Neutrophil (primary cell): ENCODE results near the gene ST13.
"Not testable (repeated sequence)": the region's sequence is repeated elsewhere in the genome, so short reads cannot be mapped to it uniquely, and the experiment has no call there.

Source experiments
- H3K27ac ChIP-seq: fragments of 200-600 bp; sonication (generic); 2 replicates; pipeline ENCODE4 v1.5.1; 2016; ENCODE audit warnings: mild to moderate bottlenecking, moderate library complexity
- H3K27me3 ChIP-seq: fragments of 200-600 bp; sonication (generic); 2 replicates; pipeline ENCODE4 v1.6.0; 2016; ENCODE audit warnings: mild to moderate bottlenecking
- H3K36me3 ChIP-seq: fragments of 200-600 bp; sonication (generic); 2 replicates; pipeline ENCODE4 v1.5.1; 2017
- H3K4me1 ChIP-seq, 2 experiments: fragments of 200-600 bp in 1 of 2; sonication (generic) in 1 of 2; 1 replicate in 1 of 2; 2 replicates in 1 of 2; pipeline versions ENCODE4 v1.5.1 to v1.6.1; 2013 to 2016; ENCODE audit warnings: low read depth in 1 of 2, low read length in 1 of 2, mild to moderate bottlenecking in 1 of 2, moderate library complexity in 1 of 2; ENCODE audit not compliant: control insufficient read depth in 1 of 2, insufficient read depth in 1 of 2
- H3K4me3 ChIP-seq, 2 experiments: fragments of 200-600 bp in 1 of 2; sonication (generic) in 1 of 2; 1 replicate in 1 of 2; 2 replicates in 1 of 2; pipeline ENCODE4 v1.5.1; 2013 to 2016; ENCODE audit warnings: low read depth in 1 of 2, low read length in 1 of 2, mild to moderate bottlenecking in 1 of 2, moderate library complexity in 1 of 2
- H3K9me3 ChIP-seq: fragments of 200-600 bp; sonication (generic); 2 replicates; pipeline ENCODE4 v1.5.1; 2016
- TF ChIP-seq, protein P1 (sequence below): fragments of 200-600 bp; sonication (generic); IDR thresholded peaks from 2 replicates; pipeline ENCODE4 v1.5.1; 2016; ENCODE audit warnings: antibody characterized with exemption

ST13 gene

DNA sequence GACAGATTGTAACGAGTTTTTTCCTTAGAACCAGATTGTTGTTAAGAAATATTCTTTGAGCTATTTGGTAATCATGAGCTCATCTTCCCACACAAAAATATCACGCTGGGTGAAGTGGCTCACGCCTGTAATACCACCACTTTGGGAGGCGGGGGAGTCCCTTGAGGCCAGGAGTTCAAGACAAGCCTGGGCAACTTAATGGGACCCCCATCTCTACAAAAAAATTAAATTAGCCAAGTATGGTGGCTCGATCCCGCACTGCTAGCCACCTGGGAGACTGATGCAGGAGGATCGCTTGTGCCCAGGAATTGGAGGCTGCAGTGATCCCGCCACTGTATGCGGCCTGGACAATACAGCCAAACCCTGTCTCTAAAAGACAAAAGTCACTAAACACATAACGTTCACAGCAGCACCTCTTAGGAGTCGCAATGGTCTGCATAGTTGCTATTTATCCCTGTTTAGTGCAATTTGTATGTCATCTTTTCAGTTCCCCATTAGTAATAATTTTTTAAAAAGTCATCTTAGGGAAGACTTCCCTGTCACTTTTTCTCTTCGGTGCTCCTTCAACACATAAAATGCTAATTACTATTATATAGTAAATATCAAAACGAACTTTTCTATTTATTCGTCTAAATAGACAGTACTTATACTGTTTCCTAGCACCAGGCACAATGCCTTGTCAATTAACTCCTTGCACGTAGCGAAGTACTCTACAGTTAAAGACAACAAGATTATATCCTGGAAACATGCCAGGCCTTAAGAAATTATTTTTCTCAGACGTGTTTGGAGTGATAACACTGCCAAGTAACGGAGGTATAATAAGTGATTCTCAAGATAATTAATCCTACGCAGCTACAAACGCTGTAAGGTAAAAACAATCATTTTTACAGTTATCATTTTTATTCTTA is 1.1 kb downstream of the ST13 start:
- H3K4me3 ChIP-seq: peak overlapping the region; percentile 94 to 97
- H3K27ac ChIP-seq: peak overlapping the region; percentile 98
- H3K36me3 ChIP-seq: no peaks in the 10 kb centered on the region
- H3K9me3 ChIP-seq: no peaks in the 10 kb centered on the region
- peaks cover 27 to 29% of the 10 kb centered on the region in 2 experiments for H3K4me1 ChIP-seq
- TF ChIP-seq, protein P1, sequence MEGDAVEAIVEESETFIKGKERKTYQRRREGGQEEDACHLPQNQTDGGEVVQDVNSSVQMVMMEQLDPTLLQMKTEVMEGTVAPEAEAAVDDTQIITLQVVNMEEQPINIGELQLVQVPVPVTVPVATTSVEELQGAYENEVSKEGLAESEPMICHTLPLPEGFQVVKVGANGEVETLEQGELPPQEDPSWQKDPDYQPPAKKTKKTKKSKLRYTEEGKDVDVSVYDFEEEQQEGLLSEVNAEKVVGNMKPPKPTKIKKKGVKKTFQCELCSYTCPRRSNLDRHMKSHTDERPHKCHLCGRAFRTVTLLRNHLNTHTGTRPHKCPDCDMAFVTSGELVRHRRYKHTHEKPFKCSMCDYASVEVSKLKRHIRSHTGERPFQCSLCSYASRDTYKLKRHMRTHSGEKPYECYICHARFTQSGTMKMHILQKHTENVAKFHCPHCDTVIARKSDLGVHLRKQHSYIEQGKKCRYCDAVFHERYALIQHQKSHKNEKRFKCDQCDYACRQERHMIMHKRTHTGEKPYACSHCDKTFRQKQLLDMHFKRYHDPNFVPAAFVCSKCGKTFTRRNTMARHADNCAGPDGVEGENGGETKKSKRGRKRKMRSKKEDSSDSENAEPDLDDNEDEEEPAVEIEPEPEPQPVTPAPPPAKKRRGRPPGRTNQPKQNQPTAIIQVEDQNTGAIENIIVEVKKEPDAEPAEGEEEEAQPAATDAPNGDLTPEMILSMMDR: no peak
- no peaks in the 10 kb centered on the region for H3K27me3 ChIP-seq

DNA sequence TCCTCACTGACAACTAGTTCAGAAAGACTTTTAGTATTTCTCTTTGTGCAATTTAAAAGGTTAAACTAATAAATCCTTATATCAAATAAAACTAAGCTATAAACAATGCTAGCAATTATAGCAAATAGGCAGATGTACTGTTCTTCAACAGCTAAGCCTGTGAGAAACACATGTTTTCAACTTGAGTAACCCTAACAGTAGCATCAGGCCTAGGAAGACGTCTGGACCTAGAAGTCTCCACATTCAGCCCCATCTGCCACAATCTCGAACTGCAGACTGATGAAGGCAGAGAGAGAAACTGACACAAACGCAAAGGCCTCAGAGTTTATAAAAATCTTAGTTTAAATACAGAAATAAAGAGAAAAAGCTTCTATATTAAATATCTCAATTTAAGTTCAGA is 2.5 kb downstream of the ST13 start:
- H3K9me3 ChIP-seq: no peaks in the 10 kb centered on the region
- H3K4me3 ChIP-seq: no peak overlapping the region
- H3K36me3 ChIP-seq: peaks cover 2% of the 10 kb centered on the region
- H3K4me1 ChIP-seq: peaks cover 27 to 29% of the 10 kb centered on the region in 2 experiments
- H3K27ac ChIP-seq: no peak overlapping the region
- TF ChIP-seq, protein P1: no peak
- no peaks in the 10 kb centered on the region for H3K27me3 ChIP-seq

DNA sequence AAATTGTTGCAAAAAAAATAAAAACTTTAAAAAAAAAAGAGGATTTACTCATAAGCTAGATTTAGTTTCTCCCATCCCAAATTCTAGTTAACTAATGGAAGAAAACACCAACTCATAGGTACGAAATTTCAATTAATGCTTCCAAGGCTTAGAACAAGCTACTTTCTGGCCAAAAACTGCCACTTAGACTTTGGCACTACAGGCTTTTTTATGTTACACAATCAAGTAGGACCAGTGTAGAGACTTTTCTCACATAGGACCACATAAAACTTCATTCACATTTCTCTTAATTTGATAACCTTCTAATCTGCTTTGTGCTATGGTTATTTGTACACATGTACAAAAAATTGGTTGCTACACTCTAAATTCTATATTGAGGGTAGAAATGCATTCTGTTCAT is 3.1 kb downstream of the ST13 start:
- Histone ChIP-seq H3K27me3 (no peaks in the 10 kb centered on the region), H3K36me3 (peaks cover 5% of the 10 kb centered on the region), H3K27ac (no peak overlapping the region), H3K4me3 (no peak overlapping the region), H3K4me1 (peaks cover 27 to 29% of the 10 kb centered on the region in 2 experiments), H3K9me3 (no peaks in the 10 kb centered on the region)
- TF ChIP-seq, protein P1: no peak

DNA sequence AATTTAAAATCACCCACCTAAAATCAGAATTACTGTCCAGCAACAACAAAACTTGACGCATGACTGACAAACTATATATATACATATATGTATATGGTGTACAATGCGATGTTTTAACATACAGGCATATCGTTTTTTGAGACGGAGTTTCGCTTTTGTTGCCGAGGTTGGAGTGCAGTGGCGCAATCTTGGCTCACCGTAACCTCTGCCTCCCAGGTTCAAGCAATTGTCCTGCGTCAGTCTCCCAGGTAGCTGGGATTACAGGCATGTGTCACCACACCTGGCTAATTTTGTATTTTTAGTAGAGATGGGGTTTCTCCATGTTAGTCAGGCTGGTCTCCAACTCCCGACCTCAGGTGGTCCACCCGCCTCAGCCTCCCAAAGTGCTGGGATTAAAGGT is 10.6 kb downstream of the ST13 start:
- H3K27me3 ChIP-seq, H3K9me3 ChIP-seq, H3K27ac ChIP-seq, H3K4me3 ChIP-seq, H3K4me1 ChIP-seq: not testable (repeated sequence)
- H3K36me3 ChIP-seq: peaks cover 52% of the 10 kb centered on the region

DNA sequence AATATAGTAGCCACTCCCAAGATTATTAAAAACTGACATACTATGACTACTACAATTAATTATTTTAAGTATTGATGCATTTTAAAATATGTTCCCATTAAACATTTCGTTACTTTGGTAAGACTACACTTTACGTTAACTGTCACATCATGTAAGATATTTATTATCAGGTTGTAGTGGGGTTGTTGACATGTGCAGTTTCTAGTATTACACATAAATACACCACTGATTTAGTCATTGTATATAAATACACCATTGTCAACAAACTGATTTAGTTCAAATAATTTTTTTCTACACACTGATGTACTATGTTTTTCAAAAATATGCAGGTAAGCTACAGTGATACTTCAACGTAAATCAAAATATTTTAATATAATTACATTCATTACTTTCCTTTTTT is 11.5 kb downstream of the ST13 start:
- TF ChIP-seq, protein P1: no peak
- no peaks in the 10 kb centered on the region for H3K9me3 ChIP-seq
- H3K27ac ChIP-seq: no peak overlapping the region
- no peak overlapping the region for H3K4me3 ChIP-seq
- H3K4me1 ChIP-seq: no peaks in the 10 kb centered on the region
- H3K27me3 ChIP-seq: no peaks in the 10 kb centered on the region
- H3K36me3 ChIP-seq: peaks cover 60% of the 10 kb centered on the region

DNA sequence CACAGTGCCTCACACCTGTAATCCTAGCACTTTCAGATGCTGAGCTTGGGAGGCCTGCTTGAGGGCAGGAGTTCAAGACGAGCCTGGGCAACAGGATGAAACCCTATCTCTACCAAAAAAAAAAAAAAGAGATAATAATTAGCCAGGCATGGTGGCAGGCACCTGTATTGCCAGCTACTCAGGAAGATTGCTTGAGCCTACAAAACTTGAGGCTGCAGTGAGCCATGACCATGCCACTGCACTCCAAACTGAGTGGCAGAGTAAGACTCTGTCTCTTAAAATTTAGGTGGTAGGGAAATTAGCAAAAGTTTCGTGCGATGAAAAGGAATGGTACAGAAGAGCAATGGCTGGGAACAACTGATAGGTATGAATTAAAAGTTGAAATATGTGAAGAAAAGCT is 18.0 kb downstream of the ST13 start:
- Histone ChIP-seq H3K4me1 (no peaks in the 10 kb centered on the region), H3K9me3 (no peaks in the 10 kb centered on the region), H3K4me3 (no peak overlapping the region), H3K27ac (no peak overlapping the region), H3K36me3 (peaks cover 77% of the 10 kb centered on the region), H3K27me3 (no peaks in the 10 kb centered on the region)
- TF ChIP-seq, protein P1: no peak
